SK-N-SH (cell line): ENCODE results near the gene PDXP. TPM values are rescaled to one million over a fixed set of nuclear protein-coding genes. Genes with fewer than 3 reads are reported as not detected.

Experiments
- CTCF ChIA-PET: fragments of 300-600, 350-600 bp; formaldehyde crosslinking; extraction: SDS; loops from one replicate; lab custom pipeline; 2021; lab: Yijun Ruan, JAX
- POLR2A ChIA-PET: fragments of 350-600 bp; sonication (Branson Sonifier 250); formaldehyde crosslinking; extraction: SDS; loops from one replicate; lab custom pipeline; 2020; ENCODE audit warnings: antibody characterized with exemption, inconsistent platforms; lab: Yijun Ruan, JAX
- DNase-seq: peaks from one replicate; pipeline ENCODE4 v3.0.0; 2012
- H2AFZ ChIP-seq: fragments of 200-600 bp; sonication (generic); 2 replicates; pipeline ENCODE4 v1.8.1; 2016; ENCODE audit warnings: antibody characterized with exemption, mild to moderate bottlenecking, low read depth
- H3F3A ChIP-seq: fragments of 200-600 bp; sonication (generic); replicated peaks from 2 replicates; pipeline ENCODE3; 2016; ENCODE audit warnings: antibody characterized with exemption, mild to moderate bottlenecking; ENCODE audit not compliant: insufficient read depth
- H3K27ac ChIP-seq, 2 experiments: fragments of 200-500 bp in 1 of 2; fragments of 200-600 bp in 1 of 2; sonication (Bioruptor generic) in 1 of 2; sonication (generic), shearing (Covaris generic) in 1 of 2; 2 replicates each; pipeline versions ENCODE4 v1.5.1 to v1.6.1; 2014 to 2016; ENCODE audit warnings: low read depth in 2 of 2, inconsistent platforms in 1 of 2, low read length in 1 of 2, mild to moderate bottlenecking in 1 of 2, mixed read lengths in 1 of 2
- H3K27me3 ChIP-seq: fragments of 200-600 bp; sonication (generic), shearing (Covaris generic); 2 replicates; pipeline ENCODE4 v1.6.1; 2016; ENCODE audit warnings: mixed run types; ENCODE audit not compliant: insufficient read depth
- H3K36me3 ChIP-seq, 2 experiments: fragments of 200-500 bp in 1 of 2; fragments of 200-600 bp in 1 of 2; sonication (Bioruptor generic) in 1 of 2; sonication (generic) in 1 of 2; replicated peaks in 1 of 2; 2 replicates each; pipeline versions ENCODE3 to v1.5.1; 2014 to 2016; ENCODE audit warnings: low read length in 1 of 2, mild to moderate bottlenecking in 1 of 2; ENCODE audit not compliant: insufficient read depth in 2 of 2, control insufficient read depth in 1 of 2
- H3K4me1 ChIP-seq, 2 experiments: fragments of 200-500 bp in 1 of 2; fragments of 200-600 bp in 1 of 2; sonication (Bioruptor generic) in 1 of 2; sonication (generic), shearing (Covaris generic) in 1 of 2; 2 replicates each; pipeline versions ENCODE4 v1.5.1 to v1.6.1; 2014 to 2016; ENCODE audit warnings: low read depth in 1 of 2, low read length in 1 of 2, mixed run types in 1 of 2; ENCODE audit not compliant: insufficient read depth in 2 of 2, control insufficient read depth in 1 of 2
- H3K4me2 ChIP-seq: fragments of 200-600 bp; sonication (generic), shearing (Covaris generic); 2 replicates; pipeline ENCODE4 v1.6.1; 2017; ENCODE audit warnings: mixed run types
- H3K4me3 ChIP-seq, 2 experiments: fragments of 200-500 bp in 1 of 2; fragments of 200-600 bp in 1 of 2; sonication (Bioruptor generic) in 1 of 2; sonication (generic), shearing (Covaris generic) in 1 of 2; 2 replicates each; pipeline versions ENCODE4 v1.5.1 to v1.8.1; 2014 to 2016; ENCODE audit warnings: low read depth in 2 of 2, inconsistent platforms in 1 of 2, low read length in 1 of 2, mild to moderate bottlenecking in 1 of 2, mixed read lengths in 1 of 2, moderate library complexity in 1 of 2
- H3K79me2 ChIP-seq: fragments of 200-600 bp; sonication (generic); 2 replicates; pipeline ENCODE4 v1.8.1; 2017; ENCODE audit warnings: mild to moderate bottlenecking; ENCODE audit not compliant: insufficient read depth
- H3K9ac ChIP-seq: fragments of 200-600 bp; sonication (generic); 2 replicates; pipeline ENCODE4 v1.6.1; 2017; ENCODE audit warnings: mixed run types
- H3K9me2 ChIP-seq: fragments of 200-600 bp; sonication (generic); 2 replicates; pipeline ENCODE4 v1.6.1; 2017; ENCODE audit warnings: mixed run types
- H3K9me3 ChIP-seq: fragments of 200-600 bp; sonication (generic); 2 replicates; pipeline ENCODE4 v1.6.1; 2017; ENCODE audit warnings: mixed run types, mild to moderate bottlenecking, moderate library complexity
- H4K20me1 ChIP-seq: fragments of 200-600 bp; sonication (generic); 2 replicates; pipeline ENCODE4 v1.6.1; 2017; ENCODE audit warnings: mild to moderate bottlenecking, mixed run types; ENCODE audit not compliant: insufficient read depth
- CHD2 ChIP-seq: fragments of 150-350 bp; IDR thresholded peaks from 2 replicates; pipeline ENCODE4 v1.6.1; 2018; ENCODE audit warnings: low read length; ENCODE audit not compliant: partially characterized antibody
- CTCF ChIP-seq: fragments of 200-600 bp; sonication (generic); IDR thresholded peaks from 2 replicates; pipeline ENCODE4 v1.6.1; 2017; ENCODE audit warnings: antibody characterized with exemption, mild to moderate bottlenecking, moderate library complexity
- GABPA ChIP-seq: IDR thresholded peaks from 2 replicates; pipeline ENCODE4 v1.4.0; 2012; ENCODE audit warnings: low read depth, mild to moderate bottlenecking
- GATA2 ChIP-seq: sonication (generic); formaldehyde crosslinking; IDR thresholded peaks from 2 replicates; pipeline ENCODE4 v1.5.0; 2020; ENCODE audit warnings: mild to moderate bottlenecking, missing genetic modification reagents
- IRF3 ChIP-seq: fragments of 150-350 bp; IDR thresholded peaks from 2 replicates; pipeline ENCODE4 v1.6.1; 2016; ENCODE audit warnings: mild to moderate bottlenecking, low read depth, low read length
- JUND ChIP-seq: IDR thresholded peaks from 2 replicates; pipeline ENCODE4 v1.4.0; 2012
- MAX ChIP-seq: IDR thresholded peaks from 2 replicates; pipeline ENCODE4 v1.4.0; 2012; ENCODE audit warnings: low read depth
- MXI1 ChIP-seq: IDR thresholded peaks from 2 replicates; pipeline ENCODE4 v1.6.1; 2012; ENCODE audit warnings: mild to moderate bottlenecking, low read depth, low read length, improper control_type of control experiment
- NFIC ChIP-seq: IDR thresholded peaks from 2 replicates; pipeline ENCODE4 v1.4.0; 2012; ENCODE audit warnings: borderline replicate concordance
- NRF1 ChIP-seq: IDR thresholded peaks from 2 replicates; pipeline ENCODE4 v1.6.1; 2012; ENCODE audit warnings: low read depth, mild to moderate bottlenecking, low read length
- PBX3 ChIP-seq: IDR thresholded peaks from 2 replicates; pipeline ENCODE4; 2012
- POLR2AphosphoS5 ChIP-seq: IDR thresholded peaks from 2 replicates; pipeline ENCODE4 v1.6.1; 2012; ENCODE audit warnings: low read depth, low read length
- REST ChIP-seq: IDR thresholded peaks from 2 replicates; pipeline ENCODE4 v1.6.1; 2012; ENCODE audit warnings: mild to moderate bottlenecking, low read depth, low read length, moderate library complexity
- RFX5 ChIP-seq: IDR thresholded peaks from 2 replicates; pipeline ENCODE4 v1.6.1; 2012; ENCODE audit warnings: mild to moderate bottlenecking, improper control_type of control experiment, low read length
- RXRA ChIP-seq: IDR thresholded peaks from 2 replicates; pipeline ENCODE4 v1.4.0; 2012; ENCODE audit warnings: low read depth, mild to moderate bottlenecking, borderline replicate concordance
- SMC3 ChIP-seq: IDR thresholded peaks from 2 replicates; pipeline ENCODE4 v1.6.1; 2012; ENCODE audit warnings: low read depth, low read length, improper control_type of control experiment
- TCF12 ChIP-seq: IDR thresholded peaks from 2 replicates; pipeline ENCODE4 v1.4.0; 2012
- TEAD4 ChIP-seq: IDR thresholded peaks from 2 replicates; pipeline ENCODE4 v1.4.0; 2012; ENCODE audit warnings: mild to moderate bottlenecking, borderline replicate concordance; ENCODE audit not compliant: insufficient read depth
- USF1 ChIP-seq: IDR thresholded peaks from 2 replicates; pipeline ENCODE4 v1.4.0; 2012; ENCODE audit warnings: low read depth, borderline replicate concordance
- WGBS: methylation state at CpG from one replicate; pipeline ENCODE4 v1.1.6; 2017; ENCODE audit warnings: low lambda C conversion rate; 5-methylcytosine and 5-hydroxymethylcytosine counted together
- polyA plus RNA-seq, 3 experiments: library from polyadenylated mRNA; depleted of rRNA; stranded (reverse); fragments of >200 nt; gene quantifications; 2 replicates each; pipeline ENCODE4 v1.2.3, GENCODE V29; 2012

Gene PDXP
- polyA plus RNA-seq (2012; rRNA removed) = 22.5 and 24.5 TPM in 2 replicates
- polyA plus RNA-seq (2012; cell fraction: cytosol; rRNA removed) = 13.3 and 20.5 TPM in 2 replicates
- 7.5 and 7.9 TPM in 2 replicates for polyA plus RNA-seq (2012; cell fraction: nucleus; rRNA removed)

- Histone ChIP-seq H3K27me3 (no peaks in the 10 kb centered on the region), H2AFZ (peak within 1 kb of the TSS; percentile 91), H3K9ac (peak within 1 kb of the TSS; percentile 67), H3K4me2 (peak within 1 kb of the TSS; percentile 93), H3F3A (peaks cover 20% of the 10 kb centered on the region), H3K4me1 (peaks cover 19 to 37% of the 10 kb centered on the region in 2 experiments; a peak in 3 of 4 replicates), H3K36me3 (no peaks in the 10 kb centered on the region), H3K4me3 (peak within 1 kb of the TSS; percentile 67 to 70), H3K9me3 (no peaks in the 10 kb centered on the region), H3K9me2 (no peaks in the 10 kb centered on the region), H3K79me2 (peaks cover 40% of the 10 kb centered on the region), H3K27ac (peak within 1 kb of the TSS; percentile 73 to 93), H4K20me1 (peaks cover 22% of the 10 kb centered on the region; the same call in 1 of the 2 replicates)
- POLR2A ChIA-PET = interaction anchor here (0.8 to 2.7 kb wide), 12 partner anchors 9 to 149 kb away, joined by 3 to 28 read pairs (median 6); partner anchors contain the start of genes GCAT, LGALS1 and NOL12
- DNase-seq = peak; percentile 98
- CTCF ChIA-PET = interaction anchor here (0.6 to 44.3 kb wide), 10 partner anchors 12 to 96 kb away, joined by 3 to 898 read pairs (median 5); partner anchors contain the start of genes LGALS1, NOL12, SH3BP1 and TRIOBP
- WGBS = 2% methylated on average over 27 of the region's 101 CpGs
- no peak for TF ChIP-seq SMC3
- TF ChIP-seq TCF12 = no peak
- peak; percentile 99 for TF ChIP-seq RFX5
- peak; percentile 61; the same call in 1 of the 2 replicates for TF ChIP-seq MXI1
- no peak for TF ChIP-seq GATA2
- 0 out of 2 replicates have a peak, but pooled peaks have one; percentile 41 for TF ChIP-seq GABPA
- no peak for TF ChIP-seq REST
- TF ChIP-seq PBX3 = peak; percentile 100
- peak; percentile 18; the same call in 1 of the 2 replicates for TF ChIP-seq NRF1
- TF ChIP-seq MAX = peak; percentile 90
- TF ChIP-seq POLR2AphosphoS5 = peak; percentile 36
- no peak for TF ChIP-seq JUND
- no peak for TF ChIP-seq CTCF
- peak; percentile 89 for TF ChIP-seq CHD2
- TF ChIP-seq RXRA = no peak
- peak; percentile 92 for TF ChIP-seq IRF3
- TF ChIP-seq TEAD4 = no peak
- TF ChIP-seq NFIC = no peak
- TF ChIP-seq USF1 = 0 out of 2 replicates have a peak, but pooled peaks have one; percentile 32
These were observed at the start of gene PDXP for GRCh38 chr22:37658133-37659065. PDXP (plus strand) TSS chr22:37658723; CDS start chr22:37658783, 60 bp downstream.
